Activated CD8-positive, alpha-beta memory T cell treated with anti-CD3 and anti-CD28 coated beads for 24 hours (primary cell): ENCODE data around the gene BEX1.
"Not testable (repeated sequence)": the region's sequence is repeated elsewhere in the genome, so short reads cannot be mapped to it uniquely, and the experiment has no call there.

Source experiments
- DNase-seq: peaks from one replicate; pipeline ENCODE4 v3.0.0-alpha.2; 2020

The BEX1 gene

DNA sequence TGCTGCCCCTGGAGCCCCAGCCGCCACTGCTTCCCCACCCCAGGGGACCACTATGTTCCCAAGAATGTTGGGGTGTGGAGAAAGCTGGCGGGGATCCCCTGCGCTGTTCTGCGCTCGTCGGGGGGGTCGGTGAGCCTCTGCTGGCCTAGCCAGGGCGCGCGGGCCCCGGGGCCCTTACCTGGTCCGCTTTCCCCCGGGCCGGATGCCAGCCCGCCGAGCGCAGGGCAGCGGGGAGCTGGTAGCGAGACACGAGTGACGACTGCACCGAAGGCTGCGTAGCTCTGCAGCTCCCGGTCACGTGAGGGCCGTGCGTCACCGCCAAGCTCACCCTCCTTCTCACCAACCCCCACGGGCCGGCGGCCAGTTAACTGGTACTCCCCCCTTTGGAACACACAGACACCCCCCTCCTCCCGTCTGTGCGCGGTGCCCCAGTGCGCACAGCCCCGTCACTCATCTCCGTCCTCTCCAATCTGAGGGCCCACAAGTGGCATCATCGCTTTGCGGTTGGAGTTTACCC lies at the start of gene BEX1:
TSS of gene BEX1 (minus strand) at position 254 of the 517 bp plus-strand sequence. CDS start 897 bp downstream, outside the sequence.
- no peak for DNase-seq

DNA sequence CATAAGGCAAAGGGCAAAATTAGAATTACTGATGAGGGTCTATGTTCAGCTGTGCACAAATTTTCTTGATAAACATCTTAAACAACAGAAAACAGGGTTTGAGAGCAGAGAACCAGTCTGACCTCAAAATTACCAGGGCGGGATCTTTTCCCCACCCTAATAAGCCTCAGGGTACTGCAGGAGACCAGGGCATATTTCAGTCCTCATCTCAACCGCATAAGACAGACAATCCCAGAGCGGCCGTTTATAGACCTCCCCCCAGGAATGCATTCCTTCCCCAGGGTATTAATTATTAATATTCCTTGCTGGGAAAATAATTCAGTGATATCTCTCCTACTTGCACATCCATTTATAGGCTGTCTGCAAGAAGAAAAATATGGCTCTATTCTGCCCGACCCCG lies 45.5 kb upstream of the BEX1 start:
- not testable (repeated sequence) for DNase-seq

DNA sequence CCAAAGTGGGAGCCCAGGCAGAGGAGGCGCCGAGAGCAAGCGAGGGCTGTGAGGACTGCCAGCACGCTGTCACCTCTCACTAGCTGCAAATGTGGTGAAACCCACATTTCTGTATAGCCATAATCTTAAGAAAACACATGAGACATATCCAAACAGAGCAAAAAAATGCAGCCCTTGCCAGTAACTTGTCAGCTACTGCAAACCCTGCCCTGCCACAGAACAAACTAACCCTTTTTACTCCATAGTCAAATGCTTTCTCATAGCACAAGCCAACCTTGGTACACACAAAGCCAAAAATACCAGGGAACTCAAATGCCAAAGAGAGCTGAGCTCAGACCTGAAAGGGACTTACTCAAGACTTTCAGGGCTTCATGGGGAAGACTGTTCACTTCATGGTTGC lies 43.9 kb upstream of the BEX1 start:
- no peak for DNase-seq

DNA sequence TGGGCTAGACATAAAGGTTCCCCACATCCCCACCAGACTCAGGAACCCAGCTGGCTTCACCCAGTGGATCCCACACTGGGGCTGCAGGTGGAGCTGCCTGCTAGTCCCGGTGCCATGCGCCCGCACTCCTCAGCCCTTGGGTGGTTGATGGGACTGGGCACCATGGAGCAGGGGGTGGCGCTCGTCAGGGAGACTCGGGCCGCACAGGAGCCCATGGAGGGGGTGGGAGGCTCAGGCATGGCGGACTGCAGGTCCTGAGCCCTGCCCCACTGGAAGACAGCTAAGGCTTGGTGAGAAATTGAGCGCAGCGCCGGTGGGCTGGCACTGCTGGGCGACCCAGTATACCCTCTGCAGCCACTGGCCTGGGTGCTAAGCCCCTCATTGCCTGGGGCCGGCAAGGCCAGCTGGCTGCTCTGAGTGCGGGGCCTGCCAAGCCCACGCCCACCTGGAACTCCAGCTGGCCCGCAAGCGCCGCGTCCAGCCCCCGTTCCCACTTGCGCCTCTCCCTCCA lies 43.3 kb upstream of the BEX1 start:
- DNase-seq, result not testable (repeated sequence)

DNA sequence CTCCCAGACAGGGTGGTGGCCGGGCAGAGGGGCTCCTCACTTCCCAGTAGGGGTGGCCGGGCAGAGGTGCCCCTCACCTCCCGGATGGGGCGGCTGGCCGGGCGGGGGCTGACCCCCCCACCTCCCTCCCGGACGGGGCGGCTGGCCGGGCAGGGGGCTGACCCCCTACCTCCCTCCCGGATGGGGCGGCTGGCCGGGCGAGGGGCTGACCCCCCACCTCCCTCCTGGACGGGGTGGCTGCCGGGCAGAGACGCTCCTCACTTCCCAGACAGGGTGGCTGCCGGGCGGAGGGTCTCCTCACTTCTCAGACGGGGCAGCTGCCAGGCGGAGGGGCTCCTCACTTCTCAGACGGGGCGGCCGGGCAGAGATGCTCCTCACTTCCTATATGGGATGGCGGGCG lies 40.4 kb upstream of the BEX1 start:
- DNase-seq, result not testable (repeated sequence)

DNA sequence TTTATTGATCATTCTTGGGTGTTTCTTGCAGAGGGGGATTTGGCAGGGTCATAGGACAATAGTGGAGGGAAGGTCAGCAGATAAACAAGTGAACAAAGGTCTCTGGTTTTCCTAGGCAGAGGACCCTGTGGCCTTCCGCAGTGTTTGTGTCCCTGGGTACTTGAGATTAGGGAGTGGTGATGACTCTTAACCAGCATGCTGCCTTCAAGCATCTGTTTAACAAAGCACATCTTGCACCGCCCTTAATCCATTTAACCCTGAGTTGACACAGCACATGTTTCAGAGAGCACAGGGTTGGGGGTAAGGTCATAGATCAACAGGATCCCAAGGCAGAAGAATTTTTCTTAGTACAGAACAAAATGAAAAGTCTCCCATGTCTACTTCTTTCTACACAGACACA lies 39.9 kb upstream of the BEX1 start:
- DNase-seq, result not testable (repeated sequence)

DNA sequence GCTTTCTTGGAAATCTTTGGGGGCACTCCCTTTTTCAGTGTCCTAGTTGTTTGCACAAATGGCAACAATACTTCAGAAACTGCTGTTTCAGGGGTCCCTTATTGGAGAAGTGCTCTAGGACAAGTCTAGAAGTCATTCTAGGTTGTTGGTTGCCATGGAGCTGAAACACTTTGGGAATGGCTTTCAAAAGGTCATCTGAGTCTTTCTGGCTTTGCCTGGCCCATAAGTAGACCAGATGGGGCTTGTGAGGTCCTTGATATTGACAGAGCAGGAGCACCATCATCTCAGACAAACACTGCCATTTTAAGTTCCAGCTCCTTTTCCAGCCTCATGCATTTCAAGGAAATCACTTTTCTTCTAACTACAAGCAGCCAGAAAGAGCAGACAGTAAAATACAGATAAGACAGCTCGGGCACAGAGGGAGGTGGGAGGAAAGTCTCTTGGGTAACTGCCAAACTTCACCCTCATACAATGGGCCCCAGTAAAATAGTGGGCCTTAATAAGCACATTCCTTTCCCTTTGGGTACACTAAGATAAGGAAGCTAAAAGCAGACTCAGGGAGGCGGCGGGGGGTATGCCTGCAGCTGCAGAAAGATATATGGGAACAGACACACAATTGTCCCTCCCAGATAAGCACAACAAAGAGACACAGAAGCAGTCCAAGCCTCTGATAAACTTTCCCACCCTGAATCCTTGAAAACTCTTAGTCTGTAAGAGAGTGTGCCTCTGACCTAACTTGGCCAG lies 37.5 kb upstream of the BEX1 start:
- no peak for DNase-seq

DNA sequence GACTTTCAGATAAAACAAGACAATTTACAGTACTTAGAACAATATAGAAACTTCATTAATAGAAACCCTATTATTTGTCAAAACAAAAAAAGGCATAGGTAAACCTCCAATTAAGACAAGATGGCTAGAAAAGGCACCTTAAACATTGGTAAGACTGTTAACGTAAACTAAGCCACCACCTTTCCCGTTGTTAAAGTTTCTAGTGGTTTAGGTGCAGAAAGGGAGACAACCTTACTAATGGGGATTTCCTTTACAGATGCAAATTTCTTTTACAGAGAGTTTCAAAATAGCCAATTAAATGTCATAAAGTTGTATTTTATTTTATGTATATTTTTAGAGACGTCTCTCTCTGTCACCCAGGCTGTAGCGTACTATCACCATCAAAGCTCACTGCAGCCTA lies 36.5 kb upstream of the BEX1 start:
- no peak for DNase-seq

DNA sequence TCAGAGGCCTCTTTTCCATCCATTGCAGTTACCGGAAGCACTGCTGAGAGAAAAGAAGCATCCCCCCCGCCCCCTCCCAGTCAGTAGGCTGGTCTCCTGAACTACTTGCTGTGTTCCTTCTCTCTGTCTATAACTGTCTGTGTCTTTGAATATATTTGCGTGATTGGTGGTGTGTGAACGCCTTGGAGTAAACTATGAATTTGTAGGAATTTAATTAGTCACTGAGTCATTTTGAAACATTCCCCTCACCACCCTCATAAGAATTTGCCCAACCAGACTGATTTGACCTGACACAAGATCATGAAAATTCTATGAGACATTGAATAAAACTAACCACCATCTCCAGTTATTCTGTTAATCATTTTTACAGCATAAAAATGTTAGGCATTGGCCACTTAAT lies 35.7 kb upstream of the BEX1 start:
- DNase-seq, result no peak

DNA sequence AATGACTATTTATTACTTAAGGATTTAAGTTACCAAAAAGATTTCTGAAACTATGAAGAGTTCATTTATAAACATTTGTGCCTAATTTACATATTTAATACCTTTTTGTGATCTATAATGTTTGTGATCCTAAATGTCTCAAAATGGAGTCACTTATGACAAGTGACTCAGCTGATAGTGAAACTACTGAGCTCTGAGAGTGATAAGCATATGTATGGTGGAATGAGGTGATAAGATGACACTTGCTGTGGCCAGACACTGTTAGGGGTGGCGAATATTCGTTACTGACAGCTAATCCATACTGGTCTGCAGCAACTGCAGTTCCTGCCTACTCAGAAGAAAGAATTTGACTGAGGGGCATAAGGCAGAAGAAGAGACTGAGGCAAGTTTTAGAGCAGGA lies 34.5 kb upstream of the BEX1 start:
- DNase-seq, result no peak

DNA sequence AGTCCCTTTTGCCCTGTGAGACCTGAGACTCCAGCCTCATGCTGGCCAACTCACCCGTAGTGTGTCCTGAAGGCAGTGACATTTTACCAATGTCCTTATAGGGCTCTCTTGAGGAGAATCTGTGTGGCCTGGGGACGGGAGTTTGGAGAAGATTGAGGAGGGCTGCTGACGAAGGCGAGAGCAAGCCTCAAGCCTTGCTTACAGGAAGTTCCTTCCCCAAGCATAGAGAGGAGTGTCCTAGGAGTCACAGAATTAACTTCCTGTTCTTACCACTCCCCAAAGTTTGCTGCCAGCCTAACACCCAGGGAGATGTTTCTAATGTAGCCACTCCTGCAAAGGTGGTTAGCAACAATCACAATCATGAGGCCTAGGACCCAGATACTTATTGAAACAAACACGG lies 29.0 kb upstream of the BEX1 start, which contains the start of gene NXF3:
TSS of gene NXF3 (minus strand) at position 202 of the 400 bp plus-strand sequence. CDS start at position 82, 120 bp downstream.
- DNase-seq, result no peak

DNA sequence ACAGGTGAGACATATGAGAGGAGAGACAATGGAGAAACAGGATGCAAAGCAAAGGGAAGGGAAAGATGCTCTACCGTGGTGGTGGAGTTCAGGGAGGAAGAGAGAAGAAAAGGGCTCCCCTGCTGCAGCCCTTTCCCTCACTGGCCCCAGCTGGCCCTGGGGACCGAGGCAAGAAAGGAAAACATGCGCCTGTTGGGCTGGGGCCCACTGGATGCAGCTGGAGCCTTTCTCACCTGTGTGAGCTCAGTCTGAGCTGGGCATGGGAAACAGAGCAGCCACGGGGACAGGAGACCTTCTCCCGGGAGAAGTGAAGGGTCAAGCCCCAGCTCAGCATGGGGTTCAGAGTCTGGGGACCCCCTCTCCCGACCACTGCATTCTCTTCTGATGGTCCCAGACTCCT lies 17.1 kb upstream of the BEX1 start:
- DNase-seq, result no peak

DNA sequence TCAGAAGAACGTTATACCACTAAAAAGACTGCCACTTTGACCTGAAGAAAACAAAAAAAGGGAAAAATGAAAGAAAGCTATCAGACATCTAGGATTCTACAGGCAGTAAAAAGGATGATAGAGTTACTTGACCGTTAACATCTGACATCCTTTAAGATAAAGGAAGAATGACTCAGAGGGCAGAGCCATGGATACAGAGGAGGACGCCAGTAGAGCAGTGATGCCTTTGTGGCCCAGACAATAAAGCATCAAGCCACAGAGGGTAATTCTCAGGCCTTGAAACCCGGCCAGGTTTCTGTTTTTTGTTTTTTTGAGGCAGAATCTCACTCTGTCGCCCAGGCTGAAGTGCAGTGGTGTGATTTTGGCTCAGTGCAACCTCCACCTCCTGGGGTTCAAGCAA lies 9.5 kb upstream of the BEX1 start:
- no peak for DNase-seq

DNA sequence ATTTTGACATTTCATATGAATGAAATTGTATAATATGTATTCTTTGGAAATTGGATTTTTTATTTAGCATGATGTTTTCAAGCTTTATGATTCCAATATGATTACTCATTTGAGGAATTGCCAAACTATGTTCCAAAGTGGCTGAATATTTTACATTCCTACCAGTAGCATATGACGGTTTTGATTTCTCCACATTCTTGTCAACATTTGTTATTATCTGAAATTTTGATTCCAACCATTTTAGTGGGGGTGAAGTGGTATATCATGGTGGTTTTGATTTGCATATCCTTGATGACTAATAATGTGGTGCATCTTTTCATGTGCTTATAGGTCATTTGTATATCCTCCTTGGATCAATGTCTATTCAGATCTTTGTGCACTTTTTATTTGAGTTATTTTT lies 2.6 kb upstream of the BEX1 start:
- no peak for DNase-seq

DNA sequence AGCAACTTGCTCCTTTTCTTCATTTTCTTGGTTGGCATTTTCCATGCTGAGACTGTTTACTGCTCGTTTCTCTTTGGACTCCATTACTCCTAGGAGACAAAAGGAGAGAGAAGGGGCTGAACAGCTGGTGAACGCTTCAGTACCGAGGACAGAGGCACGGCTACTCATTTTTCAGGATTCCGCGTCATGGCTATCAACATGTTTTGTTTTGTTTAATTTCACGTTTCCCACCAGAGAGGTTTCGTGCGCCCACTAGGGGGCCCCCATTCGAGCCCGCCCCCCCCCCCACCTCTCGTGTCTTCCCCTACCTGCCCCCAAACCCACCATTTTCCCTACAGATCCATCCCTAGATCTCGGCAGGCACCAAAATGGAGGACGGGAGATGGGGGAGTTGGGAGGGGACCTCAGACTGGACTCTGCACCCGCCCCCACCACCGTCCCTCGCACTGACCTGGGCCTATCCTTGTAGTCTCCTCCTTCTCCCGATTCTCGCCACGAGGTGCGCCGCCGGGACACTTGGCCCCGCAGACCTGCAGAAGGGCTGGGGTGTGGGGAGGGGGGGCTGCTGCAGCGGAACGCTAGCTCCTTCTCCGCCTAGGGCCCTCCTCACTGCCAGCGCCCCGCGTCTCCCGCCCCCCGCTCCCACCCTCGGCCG lies 653 bp downstream of the BEX1 start:
- DNase-seq, result no peak

DNA sequence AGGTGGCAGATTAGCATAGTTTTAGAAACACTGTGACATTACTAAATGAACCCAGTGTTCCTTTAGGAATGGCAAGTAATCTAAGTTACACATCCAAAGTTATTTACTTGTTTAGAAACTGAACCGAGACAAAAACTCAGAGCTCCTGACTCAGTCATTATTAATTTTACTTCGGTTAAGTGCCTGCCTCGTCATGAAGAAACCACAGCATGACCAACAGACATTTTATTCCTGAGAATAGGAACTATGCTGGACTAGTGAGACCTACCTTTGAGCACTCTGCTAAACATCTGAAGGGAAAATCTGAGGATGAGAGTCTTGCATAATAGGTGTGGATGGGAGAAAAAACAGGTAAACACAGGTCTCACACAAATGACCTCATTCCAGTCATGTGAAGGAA lies 2.5 kb downstream of the BEX1 start:
- DNase-seq, result no peak

DNA sequence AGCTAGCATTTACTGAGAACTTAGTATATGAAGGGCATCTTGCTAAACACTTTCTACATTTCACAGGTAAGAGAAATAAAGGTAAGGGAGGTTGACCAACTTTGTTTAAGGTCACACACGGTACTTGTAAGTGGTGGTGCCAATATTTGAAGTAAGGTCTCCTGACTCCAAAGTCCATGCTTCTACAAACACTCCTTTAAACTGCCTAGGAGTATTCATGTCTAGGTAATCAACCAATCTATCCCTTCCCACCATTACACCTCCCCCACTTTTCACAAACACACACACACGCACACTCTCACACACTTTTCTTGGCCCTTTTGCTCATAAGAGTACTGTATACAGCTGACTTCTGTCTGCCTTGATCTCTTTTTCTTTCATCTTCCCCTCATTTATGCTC lies 7.1 kb downstream of the BEX1 start:
- no peak for DNase-seq

DNA sequence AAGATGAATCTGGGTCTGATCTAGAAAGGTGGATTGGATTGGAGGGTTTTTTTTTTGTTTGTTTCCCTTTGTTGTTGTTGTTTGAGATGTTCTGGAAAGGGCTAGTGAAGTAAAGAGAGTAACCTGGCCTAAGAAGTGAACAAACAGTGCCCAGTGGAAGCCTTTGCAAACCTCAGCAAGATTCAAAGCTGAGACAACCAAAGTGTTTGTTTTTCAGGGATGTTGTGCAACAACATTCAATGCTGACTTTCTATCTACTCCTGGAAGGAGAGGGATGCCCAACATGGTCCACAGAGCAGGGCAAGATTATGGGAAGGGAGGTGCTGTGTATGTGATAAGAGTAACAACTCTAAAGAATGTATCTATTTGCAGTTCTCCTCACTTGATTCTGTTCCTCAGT lies 11.3 kb downstream of the BEX1 start:
- no peak for DNase-seq

DNA sequence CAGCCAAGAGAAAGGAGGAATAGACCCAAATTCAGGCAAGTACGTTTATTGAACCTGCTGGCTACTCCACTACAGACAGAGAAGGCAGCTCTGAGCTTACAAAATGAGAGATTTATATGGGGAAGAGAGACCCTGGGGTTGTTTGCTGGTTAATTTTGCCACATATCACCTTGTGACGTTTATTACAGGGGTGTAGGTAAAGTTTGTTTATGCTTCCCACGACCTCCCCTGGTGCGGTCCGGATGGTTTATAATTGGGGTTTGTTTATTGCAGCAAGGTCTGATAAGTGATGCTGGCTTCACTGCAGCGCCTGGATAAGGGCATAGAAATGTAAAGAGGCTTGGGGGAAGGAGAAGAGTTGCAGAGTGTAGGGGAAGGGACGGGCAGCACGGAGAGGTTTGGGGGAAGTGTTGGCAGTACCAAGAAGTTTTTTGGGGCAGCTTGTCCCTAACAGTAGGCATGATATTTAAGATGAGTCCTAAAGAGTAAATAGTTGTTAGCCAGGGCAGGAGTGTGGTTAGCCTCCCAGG lies 12.6 kb downstream of the BEX1 start:
- DNase-seq, result no peak

DNA sequence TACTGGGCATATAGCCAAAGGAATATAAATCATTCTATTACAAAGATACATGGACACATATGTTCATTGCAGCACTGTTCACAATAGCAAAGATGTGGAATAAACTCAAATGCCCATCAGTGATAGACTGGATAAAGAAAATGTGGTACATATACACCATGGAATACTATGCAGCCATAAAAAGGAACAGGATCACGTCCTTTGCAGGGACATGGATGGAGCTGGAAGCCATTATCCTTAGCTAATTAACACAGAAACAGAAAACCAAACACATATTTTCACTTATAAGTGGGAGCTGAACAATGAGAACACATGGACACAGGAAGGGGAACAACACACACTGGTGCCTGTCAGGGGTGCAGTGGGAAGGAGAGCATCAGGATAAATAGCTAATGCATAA lies 30.6 kb downstream of the BEX1 start:
- not testable (repeated sequence) for DNase-seq

DNA sequence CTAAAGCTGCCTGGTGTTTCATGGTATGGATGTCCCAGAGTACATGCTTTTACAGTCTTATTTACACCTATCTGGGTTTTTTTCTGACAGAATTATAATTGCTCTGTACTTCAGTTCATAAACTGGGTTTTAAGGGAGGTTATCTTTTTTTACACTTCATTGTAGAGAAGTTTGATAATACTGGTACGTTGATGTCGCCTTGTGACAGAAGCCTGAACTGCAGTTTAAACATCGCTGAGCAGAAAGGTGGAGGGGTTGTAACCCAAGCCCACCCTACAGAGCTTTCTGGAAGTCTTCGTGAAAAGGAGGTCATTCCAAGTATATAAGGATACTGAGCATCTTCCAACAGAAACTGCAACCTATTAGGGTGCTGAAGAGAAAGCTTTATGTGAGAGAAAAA lies 46.4 kb downstream of the BEX1 start:
- no peak for DNase-seq

DNA sequence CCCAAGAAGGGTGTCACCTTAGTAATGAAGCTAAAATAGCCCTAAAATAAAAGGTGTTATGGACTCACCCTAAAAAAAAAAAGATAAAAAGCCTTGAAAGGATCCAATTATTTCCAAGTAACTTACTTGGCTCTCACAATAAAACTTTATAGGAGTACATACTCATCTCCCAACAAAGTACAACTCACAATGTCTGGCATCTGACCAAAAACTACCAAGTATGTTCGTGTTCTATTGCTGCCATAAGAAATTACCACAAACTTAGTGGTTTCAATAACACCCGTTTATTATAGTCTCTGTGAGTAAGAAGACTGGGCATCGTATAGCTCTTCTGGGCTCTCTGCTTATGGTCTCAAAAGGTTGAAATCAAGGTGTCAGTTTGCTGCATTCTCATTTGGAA lies 51.0 kb downstream of the BEX1 start:
- DNase-seq, result no peak
